Activated CD4-positive, alpha-beta T cell treated with anti-CD3 and anti-CD28 coated beads, Interleukin-2, amount 10 ng/mL, durations not matched to agents 7 days and 5 days (primary cell): ENCODE measurements around the gene GPHN. TPM values are rescaled to one million over a fixed set of nuclear protein-coding genes. Genes with fewer than 3 reads are reported as not detected.

ENCODE experiments used
- CTCF ChIA-PET: fragments of 350-600 bp; sonication (Branson Sonifier 250); formaldehyde crosslinking; loops from one replicate; lab custom pipeline; 2021; ENCODE audit warnings: antibody characterized with exemption; lab: Charles Lee
- POLR2A ChIA-PET: fragments of 350-600 bp; sonication (Branson Sonifier 250); formaldehyde crosslinking; loops from one replicate; lab custom pipeline; 2021; ENCODE audit warnings: antibody characterized with exemption; lab: Charles Lee
- DNase-seq: peaks from one replicate; pipeline ENCODE4 v3.0.0-alpha.2; 2020
- H3K27ac Mint-ChIP-seq: one replicate; pipeline ENCODE4 v1.8.0; 2021; ENCODE audit warnings: mild to moderate bottlenecking, moderate library complexity, mixed read lengths
- H3K27me3 Mint-ChIP-seq: one replicate; pipeline ENCODE4 v1.8.0; 2021; ENCODE audit warnings: mixed read lengths
- H3K36me3 Mint-ChIP-seq: one replicate; pipeline ENCODE4 v1.8.0; 2021; ENCODE audit warnings: low read depth, mixed read lengths
- H3K4me1 Mint-ChIP-seq: one replicate; pipeline ENCODE4 v1.8.0; 2021; ENCODE audit warnings: mixed read lengths
- H3K4me3 Mint-ChIP-seq: one replicate; pipeline ENCODE4 v1.8.0; 2021; ENCODE audit warnings: mild to moderate bottlenecking, moderate library complexity, mixed read lengths
- H3K9me3 Mint-ChIP-seq: one replicate; pipeline ENCODE4 v1.8.0; 2021; ENCODE audit warnings: mixed read lengths
- total RNA-seq, 2 experiments: library from RNA; stranded (reverse); gene quantifications; one replicate each; pipeline ENCODE4 v1.2.3, GENCODE V29; 2021

The GPHN gene
- total RNA-seq, 2 experiments from 2014 or later: 20.2 to 21.2 TPM

- ChIA-PET POLR2A (no interaction called here), CTCF (interaction anchor here (1.0 to 1.8 kb wide), 4 partner anchors 13 to 128 kb away, joined by 3 to 4 read pairs (median 4); no protein-coding TSS in a partner anchor)
- H3K4me1 Mint-ChIP-seq: no peaks in the 10 kb centered on the region
- H3K36me3 Mint-ChIP-seq: peaks cover 3% of the 10 kb centered on the region
- H3K4me3 Mint-ChIP-seq: no peak overlapping the region
- no peak overlapping the region for H3K27ac Mint-ChIP-seq
- H3K9me3 Mint-ChIP-seq: peaks cover 7% of the 10 kb centered on the region
- DNase-seq: peak; percentile 49
- no peaks in the 10 kb centered on the region for H3K27me3 Mint-ChIP-seq
Observed at GRCh38 chr14:66624336-66624937, 116.5 kb downstream of the GPHN start.

DNA sequence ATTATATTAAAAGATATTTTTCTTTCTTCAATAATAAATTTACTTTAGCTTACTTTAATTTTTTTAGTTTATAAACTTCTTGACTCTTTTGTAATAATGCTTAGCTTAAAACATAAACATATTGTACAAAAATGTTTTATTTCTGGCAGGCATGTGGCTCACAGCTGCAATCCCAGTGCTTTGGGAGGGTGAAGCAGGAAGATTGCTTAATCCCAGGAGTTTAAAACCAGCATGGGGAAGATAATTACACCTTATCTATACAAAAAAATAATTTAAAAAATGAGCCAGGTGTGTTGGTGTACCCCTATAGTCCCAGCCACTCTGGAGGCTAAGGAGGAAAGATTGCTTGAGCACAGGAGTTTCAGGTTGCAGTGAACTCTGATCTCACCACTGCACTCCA lies 120.7 kb downstream of the GPHN start:
- Mint-ChIP-seq H3K27ac (no peak overlapping the region), H3K4me3 (no peak overlapping the region), H3K4me1 (no peaks in the 10 kb centered on the region), H3K36me3 (no peaks in the 10 kb centered on the region), H3K27me3 (no peaks in the 10 kb centered on the region), H3K9me3 (no peaks in the 10 kb centered on the region)
- POLR2A ChIA-PET: no interaction called here
- DNase-seq: no peak
- CTCF ChIA-PET: no interaction called here

DNA sequence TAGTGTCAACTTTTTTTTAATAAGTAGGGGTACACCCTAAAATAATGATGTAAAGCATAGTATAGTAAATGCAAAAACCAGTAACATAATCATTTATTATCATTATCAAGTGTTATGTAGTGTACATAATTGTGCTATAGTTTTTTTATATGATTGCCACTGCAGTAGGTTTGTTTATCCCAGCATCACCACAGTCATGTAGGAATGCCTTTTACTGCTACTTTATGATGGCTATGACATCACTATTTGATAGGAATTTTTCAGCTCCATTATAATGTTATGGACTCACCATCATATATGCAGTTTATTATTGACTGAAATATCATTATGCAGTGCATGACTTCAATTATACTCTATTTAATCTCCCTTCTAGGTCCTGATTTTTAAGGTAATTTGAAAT lies 121.6 kb downstream of the GPHN start:
- DNase-seq: no peak
- ChIA-PET CTCF (no interaction called here), POLR2A (no interaction called here)
- H3K4me3 Mint-ChIP-seq: no peak overlapping the region
- no peaks in the 10 kb centered on the region for H3K9me3 Mint-ChIP-seq
- H3K4me1 Mint-ChIP-seq: no peaks in the 10 kb centered on the region
- H3K27me3 Mint-ChIP-seq: no peaks in the 10 kb centered on the region
- no peak overlapping the region for H3K27ac Mint-ChIP-seq
- H3K36me3 Mint-ChIP-seq: no peaks in the 10 kb centered on the region

- H3K27ac Mint-ChIP-seq: no peak overlapping the region
- H3K4me3 Mint-ChIP-seq: no peak overlapping the region
- ChIA-PET CTCF (no interaction called here), POLR2A (no interaction called here)
- H3K27me3 Mint-ChIP-seq: no peaks in the 10 kb centered on the region
- peaks cover 2% of the 10 kb centered on the region for H3K9me3 Mint-ChIP-seq
- no peaks in the 10 kb centered on the region for H3K36me3 Mint-ChIP-seq
- DNase-seq: no peak
- H3K4me1 Mint-ChIP-seq: no peaks in the 10 kb centered on the region
Observed at GRCh38 chr14:66634876-66635275, 126.9 kb downstream of the GPHN start.

- no peak overlapping the region for H3K4me3 Mint-ChIP-seq
- ChIA-PET CTCF (no interaction called here), POLR2A (no interaction called here)
- no peaks in the 10 kb centered on the region for H3K27me3 Mint-ChIP-seq
- H3K4me1 Mint-ChIP-seq: no peaks in the 10 kb centered on the region
- H3K9me3 Mint-ChIP-seq: peaks cover 2% of the 10 kb centered on the region
- H3K27ac Mint-ChIP-seq: no peak overlapping the region
- H3K36me3 Mint-ChIP-seq: no peaks in the 10 kb centered on the region
- no peak for DNase-seq
Observed at GRCh38 chr14:66635435-66635834, 127.5 kb downstream of the GPHN start.

- CTCF ChIA-PET: no interaction called here
- Mint-ChIP-seq H3K4me3 (no peak overlapping the region), H3K9me3 (peaks cover 2% of the 10 kb centered on the region), H3K27me3 (no peaks in the 10 kb centered on the region), H3K36me3 (no peaks in the 10 kb centered on the region), H3K4me1 (no peaks in the 10 kb centered on the region), H3K27ac (no peak overlapping the region)
- DNase-seq: no peak
- POLR2A ChIA-PET: no interaction called here
Observed at GRCh38 chr14:66636240-66636639, 128.3 kb downstream of the GPHN start.

- H3K9me3 Mint-ChIP-seq: peaks cover 2% of the 10 kb centered on the region
- no peak overlapping the region for H3K4me3 Mint-ChIP-seq
- H3K27ac Mint-ChIP-seq: no peak overlapping the region
- H3K4me1 Mint-ChIP-seq: no peaks in the 10 kb centered on the region
- H3K27me3 Mint-ChIP-seq: no peaks in the 10 kb centered on the region
- CTCF ChIA-PET: no interaction called here
- H3K36me3 Mint-ChIP-seq: no peaks in the 10 kb centered on the region
- POLR2A ChIA-PET: no interaction called here
- DNase-seq: no peak
Observed at GRCh38 chr14:66638689-66639088, 130.7 kb downstream of the GPHN start.

GRCh38 chr14:66641861-66642635 lies 134.1 kb downstream of the GPHN start:
- DNase-seq: no peak
- ChIA-PET CTCF (no interaction called here), POLR2A (interaction anchor here (0.5 kb wide), 1 partner anchor 673 kb away, joined by 4 read pairs; no protein-coding TSS in a partner anchor)
- Mint-ChIP-seq H3K9me3 (peaks cover 2% of the 10 kb centered on the region), H3K27ac (no peak overlapping the region), H3K4me3 (no peak overlapping the region), H3K27me3 (no peaks in the 10 kb centered on the region), H3K36me3 (no peaks in the 10 kb centered on the region), H3K4me1 (peaks cover 10% of the 10 kb centered on the region)

DNA sequence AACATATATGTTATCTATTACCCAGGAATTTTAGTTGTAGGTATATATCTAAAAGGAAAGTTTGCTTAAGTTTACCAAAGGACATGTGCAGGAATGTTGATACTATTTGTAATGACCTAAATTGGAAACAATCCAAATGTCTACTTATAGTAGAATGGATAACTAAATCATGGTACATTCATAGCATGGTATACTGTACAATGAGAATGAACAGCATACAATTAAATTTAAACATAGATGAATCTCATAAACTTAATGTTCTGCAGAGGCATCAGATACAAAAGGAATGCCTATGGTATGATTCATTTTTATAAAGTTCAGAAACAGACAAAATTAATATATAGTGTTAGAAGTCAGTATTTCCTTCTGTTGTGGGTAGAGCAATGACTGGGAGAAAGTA lies 135.4 kb downstream of the GPHN start:
- H3K36me3 Mint-ChIP-seq: no peaks in the 10 kb centered on the region
- CTCF ChIA-PET: no interaction called here

DNA sequence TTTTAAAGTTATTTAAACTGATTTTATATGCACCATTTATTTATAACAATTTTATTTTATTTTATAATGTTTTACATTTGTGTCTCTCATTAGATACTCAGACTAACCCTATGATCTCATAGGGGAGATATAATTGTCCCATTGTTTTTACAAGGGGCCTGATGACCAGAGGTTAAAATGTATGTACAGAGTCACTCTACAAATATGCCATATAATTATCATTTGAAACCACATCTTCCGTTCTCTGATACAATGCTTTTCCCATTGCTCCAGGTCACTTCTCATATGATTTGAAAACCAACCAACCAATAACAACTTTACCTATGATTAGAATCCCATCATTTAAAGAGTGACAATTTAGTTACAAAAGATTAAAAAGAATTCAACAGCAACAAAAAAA lies 137.8 kb downstream of the GPHN start:
- DNase-seq: no peak
- no peaks in the 10 kb centered on the region for H3K36me3 Mint-ChIP-seq
- POLR2A ChIA-PET: no interaction called here
- H3K4me1 Mint-ChIP-seq: peaks cover 28% of the 10 kb centered on the region
- no peak overlapping the region for H3K4me3 Mint-ChIP-seq
- no peak overlapping the region for H3K27ac Mint-ChIP-seq
- H3K27me3 Mint-ChIP-seq: no peaks in the 10 kb centered on the region
- CTCF ChIA-PET: interaction anchor here (0.6 kb wide), 1 partner anchor 575 kb away, joined by 3 read pairs; no protein-coding TSS in a partner anchor
- H3K9me3 Mint-ChIP-seq: no peaks in the 10 kb centered on the region

More for the DNA sequence above, 135.4 kb downstream of the GPHN start:
- Mint-ChIP-seq H3K27ac (no peak overlapping the region), H3K9me3 (peaks cover 2% of the 10 kb centered on the region), H3K4me3 (no peak overlapping the region), H3K4me1 (peaks cover 12% of the 10 kb centered on the region), H3K27me3 (no peaks in the 10 kb centered on the region)
- POLR2A ChIA-PET: no interaction called here
- no peak for DNase-seq

DNA sequence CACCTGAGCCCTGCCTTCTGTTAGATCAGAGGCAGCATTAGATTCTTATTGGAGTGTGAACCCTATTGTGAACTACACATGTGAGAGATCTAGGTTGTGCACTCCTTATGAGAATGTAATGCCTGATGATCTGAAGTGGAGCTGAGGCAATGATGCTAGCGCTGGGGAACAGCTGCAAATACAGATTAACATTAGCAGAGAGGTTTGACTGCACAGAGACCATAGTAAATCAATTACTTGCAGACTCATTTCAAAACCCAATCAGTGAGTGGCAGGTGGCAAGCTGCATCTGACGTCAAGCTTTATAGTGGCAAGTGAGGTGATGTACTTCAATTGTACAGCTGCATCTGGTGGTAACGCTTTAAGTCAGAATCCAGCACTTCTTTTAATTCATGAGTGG lies 141.6 kb downstream of the GPHN start:
- Mint-ChIP-seq H3K4me3 (no peak overlapping the region), H3K27ac (no peak overlapping the region), H3K9me3 (no peaks in the 10 kb centered on the region), H3K27me3 (no peaks in the 10 kb centered on the region), H3K4me1 (peaks cover 33% of the 10 kb centered on the region), H3K36me3 (no peaks in the 10 kb centered on the region)
- ChIA-PET POLR2A (no interaction called here), CTCF (interaction anchor here (0.6 to 1.0 kb wide), 3 partner anchors 10 to 948 kb away, joined by 3 read pairs; no protein-coding TSS in a partner anchor)
- no peak for DNase-seq

DNA sequence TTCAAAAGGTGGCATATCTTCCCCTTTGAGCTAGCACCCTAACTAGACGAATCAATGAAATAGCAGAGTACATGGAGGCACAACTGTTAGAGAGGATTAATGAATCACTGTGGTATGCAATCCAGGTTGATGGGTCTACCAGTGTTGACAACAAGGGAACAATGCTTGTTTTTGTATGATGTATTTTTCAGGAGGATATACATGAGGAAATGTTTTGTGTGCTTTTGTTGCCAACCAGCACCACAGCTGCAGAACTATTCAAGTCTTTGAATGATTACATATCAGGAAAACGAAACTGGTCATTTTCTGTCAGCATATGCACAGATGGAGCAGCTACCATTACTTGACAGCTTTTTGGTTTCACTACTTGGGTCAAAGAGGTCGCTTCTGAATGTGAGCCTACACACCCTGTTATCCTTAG lies 142.6 kb downstream of the GPHN start:
- Mint-ChIP-seq H3K27me3 (no peaks in the 10 kb centered on the region), H3K4me1 (peaks cover 33% of the 10 kb centered on the region), H3K36me3 (no peaks in the 10 kb centered on the region), H3K27ac (peak overlapping the region; percentile 16), H3K4me3 (no peak overlapping the region), H3K9me3 (no peaks in the 10 kb centered on the region)
- DNase-seq: no peak
- POLR2A ChIA-PET: interaction anchor here (0.6 kb wide), 1 partner anchor 1608 kb away, joined by 3 read pairs; no protein-coding TSS in a partner anchor
- CTCF ChIA-PET: no interaction called here

- DNase-seq: no peak
- H3K4me1 Mint-ChIP-seq: peaks cover 23% of the 10 kb centered on the region
- no peaks in the 10 kb centered on the region for H3K27me3 Mint-ChIP-seq
- CTCF ChIA-PET: no interaction called here
- H3K36me3 Mint-ChIP-seq: peaks cover 7% of the 10 kb centered on the region
- peaks cover 8% of the 10 kb centered on the region for H3K9me3 Mint-ChIP-seq
- no peak overlapping the region for H3K4me3 Mint-ChIP-seq
- H3K27ac Mint-ChIP-seq: no peak overlapping the region
- POLR2A ChIA-PET: no interaction called here
Observed at GRCh38 chr14:66651536-66652220, 143.7 kb downstream of the GPHN start.
